NCI-H226 (cell line): ENCODE data around the gene CEP112.
A peak's percentile ranks its signal among the peaks of the same experiment; 100 is the strongest.

Source experiments
- DNase-seq: peaks from one replicate; pipeline ENCODE4 v3.0.0-alpha.2; 2015

Gene CEP112

GRCh38 chr17:66054242-66054641 is 137.7 kb downstream of the CEP112 start:
- DNase-seq: no peak

GRCh38 chr17:66044083-66044482 is 147.8 kb downstream of the CEP112 start:
- no peak for DNase-seq

DNA sequence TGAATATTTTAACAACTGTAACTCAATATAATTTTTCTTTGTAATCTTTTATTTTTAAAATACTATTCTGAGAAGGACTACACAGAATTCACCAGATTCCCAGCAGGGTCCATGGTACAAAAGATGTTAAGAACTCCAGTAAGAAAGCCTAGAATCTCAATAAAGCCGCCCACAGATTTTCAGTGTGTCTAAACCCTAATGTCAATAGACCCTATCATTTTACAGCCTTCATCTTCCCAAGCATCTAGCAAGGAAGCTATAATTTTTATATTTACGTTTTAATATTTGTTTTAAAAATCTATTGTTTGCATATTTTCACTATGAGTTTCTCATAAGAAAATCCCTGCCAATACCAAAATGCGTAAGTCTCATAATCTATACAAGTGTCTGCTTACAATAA is 148.5 kb downstream of the CEP112 start:
- DNase-seq: no peak

- DNase-seq: no peak
These were observed 151.5 kb downstream of the CEP112 start for GRCh38 chr17:66040402-66040801.

- DNase-seq: no peak
These were observed 153.8 kb downstream of the CEP112 start for GRCh38 chr17:66038125-66038524.

DNA sequence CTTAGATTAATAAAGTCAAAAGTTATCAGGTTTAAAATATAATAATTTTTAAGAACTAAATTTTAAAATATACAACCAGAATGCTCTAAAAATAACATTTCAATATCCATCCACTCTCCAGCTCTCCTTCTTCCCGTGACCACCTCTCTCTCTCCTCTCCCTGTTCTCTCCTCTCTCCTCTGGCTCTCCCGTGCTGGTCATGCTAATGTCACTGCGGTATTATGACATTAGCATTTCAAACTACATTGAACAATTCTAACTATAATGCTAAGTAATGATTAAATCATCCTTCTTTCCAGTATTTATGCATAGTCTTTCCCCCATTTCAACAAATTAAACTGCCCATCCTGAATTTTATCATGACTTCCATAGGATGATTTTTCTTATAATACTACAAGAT is 154.7 kb downstream of the CEP112 start:
- DNase-seq: no peak

DNA sequence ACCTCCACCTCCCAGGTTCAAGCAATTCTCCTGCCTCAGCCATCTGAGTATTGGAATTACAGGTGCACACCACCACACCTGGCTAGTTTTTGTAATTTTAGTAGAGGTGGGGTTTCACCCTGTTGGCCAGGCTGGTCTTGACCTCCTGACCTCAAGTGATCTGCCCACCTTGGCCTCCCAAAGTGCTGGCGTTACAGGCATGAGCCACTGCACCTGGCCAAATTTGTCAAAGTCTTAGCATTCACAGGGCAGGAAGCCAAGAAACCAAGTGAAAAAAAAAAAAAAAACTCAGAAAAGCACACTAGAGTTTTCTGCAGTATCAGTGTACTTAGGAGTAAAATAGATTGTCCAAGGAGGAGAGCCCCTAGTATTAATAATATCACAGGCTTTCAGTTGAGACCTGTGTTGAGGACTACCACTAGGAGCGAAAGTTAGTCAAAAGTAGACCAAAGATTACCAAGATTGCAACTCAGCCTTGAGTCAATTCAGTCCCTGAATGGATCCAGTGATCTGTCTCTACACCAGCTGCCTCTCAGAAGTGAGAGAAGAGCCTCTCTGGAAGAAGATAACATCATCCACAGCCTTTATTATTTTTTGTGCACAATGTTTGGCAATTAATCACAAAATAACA is 159.7 kb downstream of the CEP112 start:
- no peak for DNase-seq

DNA sequence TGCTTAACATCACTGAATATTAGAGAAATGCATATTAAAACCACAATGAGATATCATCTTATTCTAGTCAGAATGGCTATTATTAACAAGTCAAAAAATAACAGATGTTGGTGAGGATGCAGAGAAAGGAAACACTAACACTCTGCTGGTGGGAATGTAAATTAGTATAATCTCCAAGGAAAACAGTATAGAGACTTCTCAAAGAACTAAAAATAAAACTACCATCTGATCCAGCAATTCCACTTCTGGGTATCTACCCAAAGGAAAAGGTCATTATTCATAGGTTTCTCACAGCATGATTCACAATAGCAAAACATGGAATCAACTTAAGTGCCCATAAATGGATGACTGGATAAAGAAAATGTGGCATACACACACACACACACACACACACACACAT is 166.4 kb downstream of the CEP112 start:
- no peak for DNase-seq

DNA sequence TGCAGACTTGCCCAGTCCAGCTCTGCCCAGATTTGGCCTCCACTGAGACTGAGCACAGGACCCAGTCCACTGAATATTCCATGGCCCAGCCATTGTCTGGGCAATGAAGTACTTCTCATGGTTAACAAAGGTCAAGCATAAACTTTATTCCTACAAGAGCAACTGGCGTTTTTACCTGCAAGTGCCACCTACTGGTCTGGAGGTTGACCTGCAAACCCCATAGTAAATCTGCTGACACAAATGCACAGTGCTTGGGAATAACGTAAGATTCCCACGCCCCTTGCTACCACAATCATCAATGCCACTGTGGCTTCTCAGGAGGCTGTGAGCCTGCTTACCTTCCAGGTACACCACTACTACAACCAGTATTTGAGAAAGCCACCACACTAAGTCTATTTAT is 170.2 kb downstream of the CEP112 start:
- no peak for DNase-seq

DNA sequence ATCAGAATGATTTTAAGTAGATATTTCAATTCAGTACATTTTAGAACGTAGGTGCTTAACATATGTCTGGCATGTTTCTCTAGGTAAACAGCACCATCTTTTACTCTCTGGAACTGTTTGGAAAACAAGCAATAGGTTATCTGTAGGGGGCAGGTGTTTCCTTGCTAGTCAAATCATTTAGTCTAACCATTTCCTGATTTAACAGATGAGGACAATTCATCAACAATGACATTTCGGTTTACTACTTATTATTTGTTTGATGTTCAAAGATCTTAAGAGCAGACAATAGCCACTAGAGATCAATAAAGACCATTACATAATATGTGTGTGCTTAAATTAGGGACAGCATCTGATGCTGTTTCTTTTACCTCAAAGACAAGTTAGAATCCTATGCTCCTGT is 173.1 kb downstream of the CEP112 start:
- no peak for DNase-seq

GRCh38 chr17:66016231-66016630 is 175.7 kb downstream of the CEP112 start:
- DNase-seq: no peak

GRCh38 chr17:66008680-66009079 is 183.3 kb downstream of the CEP112 start:
- no peak for DNase-seq

- DNase-seq: no peak
These were observed 185.3 kb downstream of the CEP112 start for GRCh38 chr17:66006654-66007053.

- DNase-seq: no peak
These were observed 189.1 kb downstream of the CEP112 start for GRCh38 chr17:66002812-66003211.

DNA sequence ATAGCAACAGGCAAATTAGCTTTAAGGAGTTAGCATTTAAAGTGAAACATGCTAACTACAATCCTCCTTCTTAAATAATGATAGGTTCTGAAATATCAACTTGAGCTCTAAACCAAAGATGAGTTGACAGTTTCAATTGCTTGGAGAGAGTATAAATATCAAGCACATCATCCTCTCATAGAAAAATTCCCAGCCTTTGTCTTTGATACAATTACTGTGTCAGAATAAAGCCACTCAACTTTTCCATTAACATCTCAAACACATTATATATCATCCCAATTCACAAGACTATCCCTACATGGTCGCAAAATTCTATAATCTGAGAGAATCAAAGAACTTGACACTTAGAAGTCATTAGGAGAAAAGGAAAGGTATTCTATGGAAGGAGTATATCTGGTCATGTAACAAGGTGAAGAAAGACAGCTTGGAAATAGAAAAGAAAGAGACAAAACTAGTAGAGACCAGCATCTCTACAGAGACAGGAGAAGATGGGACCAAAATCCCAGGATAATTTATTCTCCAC is 189.8 kb downstream of the CEP112 start:
- DNase-seq: no peak

- DNase-seq: no peak
These were observed 191.7 kb downstream of the CEP112 start for GRCh38 chr17:66000216-66000615.

DNA sequence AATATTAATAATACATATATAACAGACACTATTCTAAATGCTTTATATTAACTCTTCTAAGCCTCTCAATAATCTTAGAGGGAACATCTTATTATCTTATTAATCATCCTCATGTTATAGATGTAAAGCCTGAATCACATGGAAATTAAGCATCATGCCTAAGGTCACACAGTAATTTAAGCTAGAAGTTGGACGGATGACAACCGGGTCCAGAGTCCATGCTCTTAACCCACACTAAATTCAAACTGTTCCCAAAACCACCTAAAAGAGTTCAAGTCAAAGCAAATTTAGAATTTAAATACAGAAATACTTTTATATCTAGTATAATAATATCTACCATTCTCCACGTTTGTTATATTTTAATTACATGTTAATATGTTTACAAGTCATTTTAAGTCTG is 193.3 kb downstream of the CEP112 start:
- no peak for DNase-seq

DNA sequence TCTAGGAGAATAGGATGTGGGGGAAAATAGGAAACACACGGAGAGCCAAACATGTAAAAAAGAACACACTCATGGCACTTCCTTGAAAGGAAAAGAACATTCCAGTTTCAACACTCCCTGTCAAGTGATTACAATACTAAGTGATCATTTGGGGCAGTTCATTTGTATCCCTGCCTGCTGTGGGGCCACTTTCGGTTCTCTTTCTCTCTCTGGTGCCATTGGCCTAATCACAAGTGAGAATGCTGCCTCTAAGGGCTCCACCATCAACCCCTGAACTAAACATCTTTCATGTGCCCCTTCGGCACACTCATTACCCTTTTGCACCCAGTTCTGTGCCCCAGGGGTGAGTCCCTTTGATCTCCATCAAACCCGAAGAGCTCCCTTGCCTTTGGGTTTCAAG is 197.3 kb downstream of the CEP112 start:
- no peak for DNase-seq

GRCh38 chr17:65994114-65994513 is 197.8 kb downstream of the CEP112 start:
- no peak for DNase-seq

DNA sequence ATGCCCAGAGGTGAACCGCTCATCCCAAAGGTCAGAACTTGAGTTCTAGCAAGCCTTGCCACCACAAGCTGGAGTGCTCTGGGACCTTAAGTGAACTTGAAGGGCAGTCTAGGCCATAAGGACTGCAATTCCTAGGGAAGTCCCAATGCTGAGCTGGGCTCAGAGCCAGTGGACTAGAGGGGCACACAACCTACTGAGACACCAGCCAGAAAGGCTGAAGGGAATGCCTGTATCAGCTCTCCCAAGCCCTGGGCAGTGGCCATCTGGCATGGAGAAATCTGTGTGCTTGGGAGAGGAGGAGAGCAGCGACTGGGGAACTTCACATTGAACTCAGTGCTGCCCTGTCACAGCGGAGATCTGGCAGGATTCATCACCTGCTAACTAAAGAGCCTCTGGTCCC is 201.3 kb downstream of the CEP112 start:
- DNase-seq: no peak

DNA sequence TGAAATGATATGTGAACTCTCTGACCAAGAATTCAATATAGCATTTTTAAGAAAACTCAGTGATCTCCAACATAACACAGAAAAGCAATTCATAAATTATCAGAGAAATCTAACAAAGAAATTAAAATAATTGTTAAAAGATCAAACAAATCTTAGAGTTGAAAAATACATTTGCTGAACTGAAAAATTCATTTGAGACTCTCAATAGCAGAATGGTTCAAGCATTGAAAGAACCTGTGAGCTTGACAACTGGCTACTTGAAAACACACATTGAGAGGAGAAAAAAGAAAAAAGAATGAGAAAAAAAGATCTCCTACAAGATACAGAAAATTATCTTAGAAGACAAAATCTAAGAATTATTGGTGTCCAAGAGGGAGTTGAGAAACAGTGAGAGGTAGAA is 203.5 kb downstream of the CEP112 start:
- no peak for DNase-seq

DNA sequence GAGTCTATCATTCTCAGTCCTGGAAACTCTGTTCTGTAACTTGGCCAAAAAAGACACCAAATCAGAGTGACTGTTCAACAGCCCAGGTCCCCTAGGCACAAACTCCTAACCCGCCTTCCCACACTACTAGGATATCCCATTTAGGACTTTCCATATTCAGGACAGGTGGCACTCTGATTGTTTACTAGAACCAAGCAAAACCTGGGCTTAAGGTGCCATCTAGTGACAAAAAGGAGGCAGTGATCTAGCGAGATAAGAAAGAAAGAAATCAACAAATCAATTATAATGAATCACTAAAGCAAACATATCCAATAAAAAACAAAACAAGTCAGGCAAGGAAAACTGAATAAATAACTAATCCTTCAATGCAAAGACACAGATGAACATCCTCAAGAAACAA is 203.9 kb downstream of the CEP112 start:
- peak; percentile 7 for DNase-seq

GRCh38 chr17:65985571-65985970 is 206.4 kb downstream of the CEP112 start:
- DNase-seq: no peak

DNA sequence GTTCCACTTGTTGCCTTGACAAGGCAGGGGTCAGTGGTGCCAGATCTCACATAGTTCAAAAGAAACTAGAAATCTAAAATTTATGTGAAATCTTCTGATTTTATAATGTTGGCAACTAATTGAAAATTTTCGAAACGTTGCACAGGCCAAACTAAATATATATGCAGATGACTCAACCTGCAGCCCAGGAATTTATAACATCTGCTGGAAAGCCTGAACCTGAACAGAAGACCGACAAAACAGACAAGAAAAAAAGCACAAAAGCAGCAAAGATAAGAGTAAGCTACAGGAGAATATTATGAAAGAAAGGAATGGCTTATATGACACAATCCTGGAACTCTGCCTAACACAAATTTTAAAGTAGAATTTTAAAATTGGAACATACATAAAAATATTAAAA is 207.6 kb downstream of the CEP112 start:
- peak; percentile 29 for DNase-seq

GRCh38 chr17:65978871-65979270 is 213.1 kb downstream of the CEP112 start:
- no peak for DNase-seq
